ENCODE measurements around the gene EYA4.

DNA sequence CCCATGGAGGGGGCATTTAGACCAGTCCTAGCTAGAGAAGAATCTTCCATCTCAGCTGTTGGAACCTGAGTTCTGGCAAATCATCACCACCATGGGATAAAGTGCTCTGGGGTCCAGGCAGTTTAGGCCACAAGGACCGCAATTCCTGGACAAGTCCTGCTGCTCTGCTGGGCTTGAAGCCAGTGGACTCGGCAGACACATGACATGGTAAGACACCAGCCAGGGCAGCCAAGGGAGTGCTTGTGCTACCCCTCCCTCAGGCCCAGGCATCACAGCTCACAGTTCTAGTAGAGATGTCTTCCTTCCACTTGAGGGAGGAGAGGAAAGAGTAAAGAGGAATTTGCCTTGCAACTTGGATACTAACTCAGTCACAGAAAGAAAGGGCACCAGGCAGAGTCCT, 246.0 kb downstream of the EYA4 start:
- TF ChIP-seq EZH2phosphoT487 (IDR thresholded peaks at IDR 0.05; ENCODE audit: borderline replicate concordance), result no peak
- TF ChIP-seq, protein P1, sequence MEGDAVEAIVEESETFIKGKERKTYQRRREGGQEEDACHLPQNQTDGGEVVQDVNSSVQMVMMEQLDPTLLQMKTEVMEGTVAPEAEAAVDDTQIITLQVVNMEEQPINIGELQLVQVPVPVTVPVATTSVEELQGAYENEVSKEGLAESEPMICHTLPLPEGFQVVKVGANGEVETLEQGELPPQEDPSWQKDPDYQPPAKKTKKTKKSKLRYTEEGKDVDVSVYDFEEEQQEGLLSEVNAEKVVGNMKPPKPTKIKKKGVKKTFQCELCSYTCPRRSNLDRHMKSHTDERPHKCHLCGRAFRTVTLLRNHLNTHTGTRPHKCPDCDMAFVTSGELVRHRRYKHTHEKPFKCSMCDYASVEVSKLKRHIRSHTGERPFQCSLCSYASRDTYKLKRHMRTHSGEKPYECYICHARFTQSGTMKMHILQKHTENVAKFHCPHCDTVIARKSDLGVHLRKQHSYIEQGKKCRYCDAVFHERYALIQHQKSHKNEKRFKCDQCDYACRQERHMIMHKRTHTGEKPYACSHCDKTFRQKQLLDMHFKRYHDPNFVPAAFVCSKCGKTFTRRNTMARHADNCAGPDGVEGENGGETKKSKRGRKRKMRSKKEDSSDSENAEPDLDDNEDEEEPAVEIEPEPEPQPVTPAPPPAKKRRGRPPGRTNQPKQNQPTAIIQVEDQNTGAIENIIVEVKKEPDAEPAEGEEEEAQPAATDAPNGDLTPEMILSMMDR (conservative IDR thresholded peaks at IDR 0.05; ENCODE audit: low read length), result no peak
